Measurements from ENCODE around the gene CACNA1C. TPM values are rescaled to one million over a fixed set of nuclear protein-coding genes. Genes with fewer than 3 reads are reported as not detected.

CACNA1C gene
- total RNA-seq, 4 donors from 2014 or later = 1.4 to 3.7 (median 2.2) TPM

DNA sequence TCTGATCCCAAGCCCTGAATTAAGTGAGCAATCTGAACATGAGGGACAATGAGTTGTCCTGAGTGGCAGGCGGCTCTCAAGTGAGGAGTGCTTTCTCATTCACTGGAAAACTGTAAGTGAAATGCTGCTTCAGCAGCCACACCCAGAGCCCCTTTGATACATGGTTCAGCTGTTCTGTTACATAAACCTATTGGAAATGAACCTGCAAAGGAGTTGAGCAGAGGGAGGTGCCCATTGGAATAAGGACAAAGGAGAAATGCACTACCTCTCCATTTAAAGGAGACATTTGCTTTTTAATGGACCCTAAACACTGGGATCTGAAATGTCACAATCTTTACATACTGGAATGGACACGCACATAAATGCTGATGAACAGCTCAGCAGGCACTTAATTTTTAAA, 169.9 kb downstream of the CACNA1C start:
- Histone ChIP-seq H3K4me3 (no peak overlapping the region), H3K9me3 (no peaks in the 10 kb centered on the region), H3K27ac (no peak overlapping the region), H3K36me3 (no peaks in the 10 kb centered on the region), H3K27me3 (no peaks in the 10 kb centered on the region), H3K4me1 (no peaks in the 10 kb centered on the region)
- TF ChIP-seq POLR2A (IDR thresholded peaks at IDR 0.05) = no peak
- TF ChIP-seq EP300 (IDR thresholded peaks at IDR 0.05) = no peak
- WGBS = 95% methylated on average over 2 of the region's 2 CpGs
- DNase-seq (ENCODE audit: low spot score in 2 of 2) = no peak

DNA sequence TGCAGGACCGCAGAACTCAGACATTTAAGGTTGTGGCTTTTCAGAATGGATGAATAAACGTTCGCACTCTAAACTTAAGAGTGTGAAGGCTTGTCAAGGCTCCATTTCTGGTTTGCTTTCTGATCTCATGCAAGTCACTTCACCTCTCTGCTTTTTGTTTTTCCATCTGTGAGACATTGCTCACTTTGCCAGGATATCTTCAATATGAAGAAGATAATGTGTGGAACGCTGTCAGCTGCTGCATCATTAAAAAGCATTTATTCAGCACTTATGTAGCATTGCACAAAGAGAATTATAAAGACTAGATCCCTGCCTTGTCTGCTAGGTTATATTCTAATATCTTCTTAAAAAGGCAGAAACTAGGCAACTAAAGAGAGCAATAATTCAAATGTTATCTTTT, 172.2 kb downstream of the CACNA1C start:
- Histone ChIP-seq H3K36me3 (no peaks in the 10 kb centered on the region), H3K27ac (no peak overlapping the region), H3K9me3 (no peaks in the 10 kb centered on the region), H3K4me3 (no peak overlapping the region), H3K4me1 (no peaks in the 10 kb centered on the region), H3K27me3 (peaks cover 3% of the 10 kb centered on the region)
- TF ChIP-seq CTCF (IDR thresholded peaks at IDR 0.05) (no peak), POLR2A (IDR thresholded peaks at IDR 0.05) (no peak), EP300 (IDR thresholded peaks at IDR 0.05) (no peak), POLR2AphosphoS5 (IDR thresholded peaks at IDR 0.05) (no peak)
- 88% methylated on average over 4 of the region's 4 CpGs for WGBS
- DNase-seq (ENCODE audit: low spot score in 2 of 2) = no peak

GRCh38 chr12:2225696-2226095, 172.9 kb downstream of the CACNA1C start:
- Histone ChIP-seq H3K27ac (no peak overlapping the region), H3K36me3 (no peaks in the 10 kb centered on the region), H3K9me3 (no peaks in the 10 kb centered on the region), H3K4me3 (no peak overlapping the region), H3K27me3 (peaks cover 6% of the 10 kb centered on the region), H3K4me1 (no peaks in the 10 kb centered on the region)
- DNase-seq (ENCODE audit: low spot score in 2 of 2) = no peak
- 68% methylated on average over 2 of the region's 2 CpGs for WGBS
- TF ChIP-seq POLR2A (IDR thresholded peaks at IDR 0.05) = no peak
- TF ChIP-seq EP300 (IDR thresholded peaks at IDR 0.05) = no peak
- TF ChIP-seq POLR2AphosphoS5 (IDR thresholded peaks at IDR 0.05) = no peak
- no peak for TF ChIP-seq CTCF (IDR thresholded peaks at IDR 0.05)

DNA sequence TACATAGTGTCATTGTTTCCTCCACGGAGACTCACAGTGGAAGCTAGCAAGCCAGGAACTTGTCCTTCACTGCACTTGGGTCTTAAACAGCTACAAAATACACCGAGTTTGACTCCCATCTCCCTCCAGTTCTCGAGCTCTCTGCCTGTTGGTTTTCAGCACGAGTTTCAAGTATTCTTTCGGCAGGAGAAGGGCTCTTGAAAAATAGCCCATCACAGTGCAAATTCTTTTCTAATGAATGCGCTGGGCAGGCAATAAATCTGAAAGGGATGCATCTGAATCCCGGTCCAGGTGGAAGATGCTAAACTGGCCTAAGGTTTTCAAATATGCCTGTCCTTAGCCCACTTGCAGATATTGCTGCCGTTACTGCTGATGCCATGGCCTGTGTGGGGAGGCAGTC, 173.9 kb downstream of the CACNA1C start:
- peaks cover 2% of the 10 kb centered on the region for H3K4me1 ChIP-seq
- H3K36me3 ChIP-seq = no peaks in the 10 kb centered on the region
- H3K27me3 ChIP-seq = peaks cover 6% of the 10 kb centered on the region
- no peak overlapping the region for H3K4me3 ChIP-seq
- WGBS = 49% methylated on average over 8 of the region's 8 CpGs
- H3K27ac ChIP-seq = no peak overlapping the region
- TF ChIP-seq POLR2AphosphoS5 (IDR thresholded peaks at IDR 0.05) = no peak
- TF ChIP-seq POLR2A (IDR thresholded peaks at IDR 0.05) = no peak
- TF ChIP-seq CTCF (IDR thresholded peaks at IDR 0.05) = no peak
- no peak for TF ChIP-seq EP300 (IDR thresholded peaks at IDR 0.05)
- DNase-seq (ENCODE audit: low spot score in 2 of 2) = no peak
- H3K9me3 ChIP-seq = no peaks in the 10 kb centered on the region

GRCh38 chr12:2227360-2227759, 174.6 kb downstream of the CACNA1C start:
- 67% methylated on average over 1 of the region's 1 CpG for WGBS
- no peak overlapping the region for H3K27ac ChIP-seq

More at GRCh38 chr12:2227360-2227759, 174.6 kb downstream of the CACNA1C start:
- no peak for TF ChIP-seq POLR2A (IDR thresholded peaks at IDR 0.05)
- no peak for TF ChIP-seq EP300 (IDR thresholded peaks at IDR 0.05)
- no peak for TF ChIP-seq POLR2AphosphoS5 (IDR thresholded peaks at IDR 0.05)
- TF ChIP-seq CTCF (IDR thresholded peaks at IDR 0.05) = no peak
- peaks cover 6% of the 10 kb centered on the region for H3K27me3 ChIP-seq
- no peak for DNase-seq (ENCODE audit: low spot score in 2 of 2)
- H3K9me3 ChIP-seq = no peaks in the 10 kb centered on the region
- H3K4me1 ChIP-seq = peaks cover 3% of the 10 kb centered on the region
- H3K36me3 ChIP-seq = no peaks in the 10 kb centered on the region
- H3K4me3 ChIP-seq = no peak overlapping the region

Data from suprapubic skin (tissue), 4 donors.